ENCODE results near the gene ATF7IP. TPM values are rescaled to one million over a fixed set of nuclear protein-coding genes. Genes with fewer than 3 reads are reported as not detected.

ATF7IP gene
- polyA plus RNA-seq, 1 of the 3 experiments (the other 2 are of a cell fraction) = 2.8 TPM

DNA sequence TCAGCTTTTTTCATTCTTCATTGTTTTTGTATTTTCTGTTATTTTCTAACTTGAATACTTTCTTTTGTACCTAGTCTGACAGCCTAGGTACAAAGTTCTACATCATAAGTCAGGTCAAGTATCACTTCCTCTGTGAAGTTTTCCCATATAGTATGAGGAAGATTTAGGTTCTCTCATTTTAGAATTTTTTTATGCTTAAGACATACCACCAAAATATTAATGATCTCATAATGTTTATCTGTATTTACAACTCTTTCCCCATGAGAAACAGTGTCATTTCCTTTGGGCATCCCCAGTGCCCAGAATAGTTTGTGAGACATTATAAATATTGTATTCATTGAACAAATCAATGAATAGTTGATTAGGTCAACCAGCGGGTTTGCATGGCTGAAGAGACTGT is 3.1 kb upstream of the ATF7IP start:
- TF ChIP-seq RCOR1 (IDR thresholded peaks at IDR 0.05; ENCODE audit: low read length) (no peak), RXRA (IDR thresholded peaks at IDR 0.05; ENCODE audit: borderline replicate concordance, low read depth) (no peak), JUND (IDR thresholded peaks at IDR 0.05) (no peak), NRF1 (IDR thresholded peaks at IDR 0.05; ENCODE audit: low read depth, low read length) (no peak), EP300 (IDR thresholded peaks at IDR 0.05; ENCODE audit: borderline replicate concordance in 1 of 2, low read depth in 1 of 2, low read length in 1 of 2) (no peak), CHD2 (IDR thresholded peaks at IDR 0.05; ENCODE audit: low read length, partially characterized antibody) (no peak), RFX5 (IDR thresholded peaks at IDR 0.05; ENCODE audit: low read length) (no peak), FOXJ3 (CRISPR knock-in tag; IDR thresholded peaks at IDR 0.05) (no peak), YY1 (IDR thresholded peaks at IDR 0.05; ENCODE audit: low read depth) (no peak)
- TF ChIP-seq, protein P1, sequence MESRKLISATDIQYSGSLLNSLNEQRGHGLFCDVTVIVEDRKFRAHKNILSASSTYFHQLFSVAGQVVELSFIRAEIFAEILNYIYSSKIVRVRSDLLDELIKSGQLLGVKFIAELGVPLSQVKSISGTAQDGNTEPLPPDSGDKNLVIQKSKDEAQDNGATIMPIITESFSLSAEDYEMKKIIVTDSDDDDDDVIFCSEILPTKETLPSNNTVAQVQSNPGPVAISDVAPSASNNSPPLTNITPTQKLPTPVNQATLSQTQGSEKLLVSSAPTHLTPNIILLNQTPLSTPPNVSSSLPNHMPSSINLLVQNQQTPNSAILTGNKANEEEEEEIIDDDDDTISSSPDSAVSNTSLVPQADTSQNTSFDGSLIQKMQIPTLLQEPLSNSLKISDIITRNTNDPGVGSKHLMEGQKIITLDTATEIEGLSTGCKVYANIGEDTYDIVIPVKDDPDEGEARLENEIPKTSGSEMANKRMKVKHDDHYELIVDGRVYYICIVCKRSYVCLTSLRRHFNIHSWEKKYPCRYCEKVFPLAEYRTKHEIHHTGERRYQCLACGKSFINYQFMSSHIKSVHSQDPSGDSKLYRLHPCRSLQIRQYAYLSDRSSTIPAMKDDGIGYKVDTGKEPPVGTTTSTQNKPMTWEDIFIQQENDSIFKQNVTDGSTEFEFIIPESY (IDR thresholded peaks at IDR 0.05; ENCODE audit: borderline replicate concordance, low read depth) = no peak
- Histone ChIP-seq H3K9me3 (no peaks in the 10 kb centered on the region), H3K4me1 (ENCODE audit: control insufficient read depth in 1 of 2, insufficient read depth in 2 of 2, low read depth in 1 of 2, low read length in 1 of 2) (no peaks in the 10 kb centered on the region; a peak in 1 of 4 replicates), H3K79me2 (ENCODE audit: insufficient read depth) (peaks cover 12% of the 10 kb centered on the region), H3K4me2 (no peak overlapping the region), H3K9ac (no peak overlapping the region), H3K27ac (ENCODE audit: low read depth in 2 of 2, low read length in 1 of 2) (no peak overlapping the region), H3F3A (replicated peaks; ENCODE audit: insufficient read depth) (peaks cover 19% of the 10 kb centered on the region), H3K27me3 (ENCODE audit: insufficient read depth) (no peaks in the 10 kb centered on the region), H3K9me2 (no peaks in the 10 kb centered on the region), H2AFZ (ENCODE audit: low read depth) (no peak overlapping the region), H3K36me3 (replicated peaks in 1 of 2; ENCODE audit: control insufficient read depth in 1 of 2, insufficient read depth in 2 of 2, low read length in 1 of 2) (peaks cover 0 to 3% of the 10 kb centered on the region in 2 experiments), H3K4me3 (ENCODE audit: low read depth in 2 of 2, low read length in 1 of 2) (no peak overlapping the region), H4K20me1 (ENCODE audit: insufficient read depth) (no peaks in the 10 kb centered on the region)
- CTCF ChIA-PET = no interaction called here
- POLR2A ChIA-PET = no interaction called here
- no peak for DNase-seq
- WGBS (ENCODE audit: low lambda C conversion rate) = 54% methylated on average over 1 of the region's 1 CpG

DNA sequence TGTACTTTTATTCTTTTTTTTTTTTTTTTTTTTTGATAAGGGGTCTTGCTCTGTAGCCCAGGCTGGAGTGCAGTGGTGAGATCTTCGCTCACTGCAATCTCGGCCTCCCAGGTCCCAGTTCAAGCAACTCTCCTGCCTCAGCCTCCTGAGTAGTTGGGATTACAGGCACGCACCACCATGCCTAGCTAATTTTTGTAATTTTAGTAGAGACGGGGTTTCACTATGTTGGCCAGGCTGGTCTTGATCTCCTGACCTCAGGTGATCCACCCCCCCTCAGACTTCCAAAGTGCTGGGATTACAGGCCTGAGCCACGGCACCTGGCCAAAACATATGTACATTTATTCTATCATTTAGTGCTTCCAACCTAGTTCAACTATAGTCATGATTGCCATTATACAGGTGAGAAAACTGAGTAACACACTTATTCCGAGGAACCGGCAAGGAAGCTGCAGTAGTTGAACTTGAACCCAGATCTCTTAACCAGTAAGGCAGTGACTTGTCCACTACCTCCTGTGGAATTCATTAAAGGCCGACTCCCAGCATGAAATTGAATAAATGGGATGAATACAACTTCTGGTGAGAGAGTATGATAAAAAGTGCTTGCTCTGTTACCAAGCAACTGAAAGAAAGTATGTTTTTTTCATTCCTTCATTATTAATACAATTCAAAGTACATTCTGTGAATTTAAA is 755 bp upstream of the ATF7IP start:
- DNase-seq = no peak
- ChIA-PET POLR2A (interaction anchor here (0.7 to 1.4 kb wide), 2 partner anchors 21 to 106 kb away, joined by 3 to 7 read pairs; no protein-coding TSS in a partner anchor), CTCF (interaction anchor here (1.0 to 2.2 kb wide), 2 partner anchors 20 to 26 kb away, joined by 3 to 10 read pairs; no protein-coding TSS in a partner anchor)
- peaks cover 21% of the 10 kb centered on the region for H3F3A ChIP-seq (replicated peaks; ENCODE audit: insufficient read depth)
- no peaks in the 10 kb centered on the region; a peak in 1 of 4 replicates for H3K4me1 ChIP-seq (ENCODE audit: control insufficient read depth in 1 of 2, insufficient read depth in 2 of 2, low read depth in 1 of 2, low read length in 1 of 2)
- TF ChIP-seq, protein P2, sequence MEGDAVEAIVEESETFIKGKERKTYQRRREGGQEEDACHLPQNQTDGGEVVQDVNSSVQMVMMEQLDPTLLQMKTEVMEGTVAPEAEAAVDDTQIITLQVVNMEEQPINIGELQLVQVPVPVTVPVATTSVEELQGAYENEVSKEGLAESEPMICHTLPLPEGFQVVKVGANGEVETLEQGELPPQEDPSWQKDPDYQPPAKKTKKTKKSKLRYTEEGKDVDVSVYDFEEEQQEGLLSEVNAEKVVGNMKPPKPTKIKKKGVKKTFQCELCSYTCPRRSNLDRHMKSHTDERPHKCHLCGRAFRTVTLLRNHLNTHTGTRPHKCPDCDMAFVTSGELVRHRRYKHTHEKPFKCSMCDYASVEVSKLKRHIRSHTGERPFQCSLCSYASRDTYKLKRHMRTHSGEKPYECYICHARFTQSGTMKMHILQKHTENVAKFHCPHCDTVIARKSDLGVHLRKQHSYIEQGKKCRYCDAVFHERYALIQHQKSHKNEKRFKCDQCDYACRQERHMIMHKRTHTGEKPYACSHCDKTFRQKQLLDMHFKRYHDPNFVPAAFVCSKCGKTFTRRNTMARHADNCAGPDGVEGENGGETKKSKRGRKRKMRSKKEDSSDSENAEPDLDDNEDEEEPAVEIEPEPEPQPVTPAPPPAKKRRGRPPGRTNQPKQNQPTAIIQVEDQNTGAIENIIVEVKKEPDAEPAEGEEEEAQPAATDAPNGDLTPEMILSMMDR (IDR thresholded peaks at IDR 0.05) = no peak
- TF ChIP-seq FOSL2 (IDR thresholded peaks at IDR 0.05; ENCODE audit: borderline replicate concordance, low read depth) (no peak), RFX5 (IDR thresholded peaks at IDR 0.05; ENCODE audit: low read length) (no peak), RXRA (IDR thresholded peaks at IDR 0.05; ENCODE audit: borderline replicate concordance, low read depth) (no peak), NRF1 (IDR thresholded peaks at IDR 0.05; ENCODE audit: low read depth, low read length) (no peak), JUND (IDR thresholded peaks at IDR 0.05) (no peak), RCOR1 (IDR thresholded peaks at IDR 0.05; ENCODE audit: low read length) (no peak), POLR2AphosphoS5 (IDR thresholded peaks at IDR 0.05; ENCODE audit: low read depth, low read length) (no peak), TEAD4 (IDR thresholded peaks at IDR 0.05; ENCODE audit: borderline replicate concordance, insufficient read depth) (no peak), EP300 (IDR thresholded peaks at IDR 0.05; ENCODE audit: borderline replicate concordance in 1 of 2, low read depth in 1 of 2, low read length in 1 of 2) (no peak), MEF2A (IDR thresholded peaks at IDR 0.05; ENCODE audit: borderline replicate concordance, low read depth) (no peak), FOXM1 (IDR thresholded peaks at IDR 0.05; ENCODE audit: low read depth) (no peak)
- peak overlapping the region; percentile 72 for H3K4me2 ChIP-seq
- H3K79me2 ChIP-seq (ENCODE audit: insufficient read depth) = peaks cover 35% of the 10 kb centered on the region
- H3K27me3 ChIP-seq (ENCODE audit: insufficient read depth) = no peaks in the 10 kb centered on the region
- peak overlapping the region; percentile 80; the same call in 1 of the 2 replicates for H3K9ac ChIP-seq
- no peaks in the 10 kb centered on the region for H3K9me3 ChIP-seq
- H3K27ac ChIP-seq (ENCODE audit: low read depth in 2 of 2, low read length in 1 of 2) = peak overlapping the region; percentile 94 to 95
- peak overlapping the region; percentile 70 to 91 for H3K4me3 ChIP-seq (ENCODE audit: low read depth in 2 of 2, low read length in 1 of 2)
- H4K20me1 ChIP-seq (ENCODE audit: insufficient read depth) = no peaks in the 10 kb centered on the region
- no peaks in the 10 kb centered on the region for H3K9me2 ChIP-seq
- H2AFZ ChIP-seq (ENCODE audit: low read depth) = peak overlapping the region; percentile 90
- peaks cover 0 to 10% of the 10 kb centered on the region in 2 experiments for H3K36me3 ChIP-seq (replicated peaks in 1 of 2; ENCODE audit: control insufficient read depth in 1 of 2, insufficient read depth in 2 of 2, low read length in 1 of 2)
- WGBS (ENCODE audit: low lambda C conversion rate) = 98% methylated on average over 8 of the region's 8 CpGs
